ENCODE results near the gene MNT. TPM values are rescaled to one million over a fixed set of nuclear protein-coding genes. Genes with fewer than 3 reads are reported as not detected.

Gene MNT
- total and polyA plus RNA-seq, 4 experiments from 2014 or later: 0.29 to 50.7 (median 23.2) TPM

DNA sequence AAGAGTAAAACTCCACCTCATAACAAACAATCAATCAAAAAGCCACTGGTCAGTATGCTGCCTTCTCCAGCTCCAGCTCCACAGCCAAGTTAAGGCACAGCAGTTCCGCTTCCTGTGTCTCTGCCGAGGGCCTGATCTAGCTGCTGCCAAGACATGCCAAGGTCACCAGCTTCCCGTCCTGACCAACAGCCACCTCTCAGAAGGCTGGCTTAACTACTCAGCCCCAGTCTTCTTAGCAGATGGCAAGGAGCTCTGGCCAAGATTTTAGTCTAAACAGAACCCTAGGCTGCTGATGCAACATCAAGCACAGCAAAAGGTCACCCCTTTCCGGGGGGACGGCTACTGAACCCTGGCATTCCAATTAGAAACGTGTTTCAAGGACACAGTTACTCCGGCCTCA lies 17.7 kb upstream of the MNT start:
- peaks cover 0 to 10% (median 0%) of the 10 kb centered on the region in 4 donors for H3K4me1 Mint-ChIP-seq
- H3K9me3 Mint-ChIP-seq: no peaks in the 10 kb centered on the region
- POLR2A ChIA-PET (ENCODE audit: partially characterized antibody): interaction anchor here (0.7 to 4.4 kb wide), 2 partner anchors 27 to 36 kb away, joined by 3 to 78 read pairs; no protein-coding TSS in a partner anchor
- Histone ChIP-seq H3K9me3 (ENCODE audit: control insufficient read depth in 1 of 2, low read length in 2 of 2) (no peaks in the 10 kb centered on the region), H3K4me3 (ENCODE audit: low read length in 2 of 2) (no peak overlapping the region), H3K27me3 (ENCODE audit: insufficient read depth, low read length) (no peaks in the 10 kb centered on the region), H3K4me1 (ENCODE audit: insufficient read depth, low read length) (no peaks in the 10 kb centered on the region), H3K27ac (ENCODE audit: low read depth, low read length) (no peak overlapping the region), H3K36me3 (ENCODE audit: insufficient read depth, low read length) (peaks cover 39% of the 10 kb centered on the region)
- H3K4me3 Mint-ChIP-seq: no peak overlapping the region
- CTCF ChIA-PET (ENCODE audit: partially characterized antibody): interaction anchor here (1.2 to 12.8 kb wide), 3 partner anchors 17 to 36 kb away, joined by 3 to 558 read pairs (median 3); no protein-coding TSS in a partner anchor
- no peak for DNase-seq
- intact Hi-C loops (cut with micrococcal nuclease): no loop called here
- no peaks in the 10 kb centered on the region for H3K27me3 Mint-ChIP-seq
- peaks cover 18 to 51% of the 10 kb centered on the region in 2 donors for H3K36me3 Mint-ChIP-seq
- H3K27ac Mint-ChIP-seq: peak overlapping the region in 2 of 7 donors; percentile 6 to 75

- Histone ChIP-seq H3K27ac (ENCODE audit: low read depth, low read length) (no peak overlapping the region), H3K27me3 (ENCODE audit: insufficient read depth, low read length) (no peaks in the 10 kb centered on the region), H3K4me1 (ENCODE audit: insufficient read depth, low read length) (no peaks in the 10 kb centered on the region), H3K4me3 (ENCODE audit: low read length in 2 of 2) (no peak overlapping the region), H3K36me3 (ENCODE audit: insufficient read depth, low read length) (peaks cover 35% of the 10 kb centered on the region), H3K9me3 (ENCODE audit: control insufficient read depth in 1 of 2, low read length in 2 of 2) (no peaks in the 10 kb centered on the region)
- no peaks in the 10 kb centered on the region for H3K9me3 Mint-ChIP-seq
- H3K4me1 Mint-ChIP-seq: peaks cover 0 to 10% (median 0%) of the 10 kb centered on the region in 4 donors
- no peak overlapping the region for H3K4me3 Mint-ChIP-seq
- DNase-seq: peak; percentile 78 to 84 (median 81)
- CTCF ChIA-PET (ENCODE audit: partially characterized antibody): interaction anchor here (0.8 to 12.8 kb wide), 22 partner anchors 9 to 260 kb away, joined by 3 to 558 read pairs (median 6); partner anchors contain the start of gene TSR1
- H3K27me3 Mint-ChIP-seq: no peaks in the 10 kb centered on the region
- peaks cover 14 to 47% of the 10 kb centered on the region in 2 donors for H3K36me3 Mint-ChIP-seq
- POLR2A ChIA-PET (ENCODE audit: partially characterized antibody): interaction anchor here (1.1 to 4.4 kb wide), 8 partner anchors 14 to 79 kb away, joined by 3 to 78 read pairs (median 6); partner anchors contain the start of genes MNT and SGSM2
- H3K27ac Mint-ChIP-seq: peak overlapping the region in 6 of 7 donors; percentile 47 to 91 (median 75)
- intact Hi-C loops (cut with micrococcal nuclease): loop anchor here (1.0 kb wide), 2 partner anchors 15 to 34 kb away; partner anchors contain the start of gene MNT
These were observed 15.3 kb upstream of the MNT start for GRCh38 chr17:2416010-2416734.

- Mint-ChIP-seq H3K4me3 (no peak overlapping the region), H3K9me3 (no peaks in the 10 kb centered on the region), H3K4me1 (peaks cover 0 to 10% (median 0%) of the 10 kb centered on the region in 4 donors), H3K27ac (peak overlapping the region in 4 of 7 donors; percentile 27 to 68 (median 60)), H3K27me3 (no peaks in the 10 kb centered on the region), H3K36me3 (peaks cover 4 to 43% of the 10 kb centered on the region in 2 donors)
- no peak for DNase-seq
- ChIA-PET CTCF (ENCODE audit: partially characterized antibody) (interaction anchor here (0.6 to 12.8 kb wide), 15 partner anchors 8 to 98 kb away, joined by 3 to 558 read pairs (median 7); no protein-coding TSS in a partner anchor), POLR2A (ENCODE audit: partially characterized antibody) (interaction anchor here (1.5 to 4.4 kb wide), 6 partner anchors 13 to 78 kb away, joined by 4 to 78 read pairs (median 9); partner anchors contain the start of genes MNT and SGSM2)
- H3K27ac ChIP-seq (ENCODE audit: low read depth, low read length): no peak overlapping the region
- H3K9me3 ChIP-seq (ENCODE audit: control insufficient read depth in 1 of 2, low read length in 2 of 2): no peaks in the 10 kb centered on the region
- peaks cover 26% of the 10 kb centered on the region for H3K36me3 ChIP-seq (ENCODE audit: insufficient read depth, low read length)
- no peak overlapping the region for H3K4me3 ChIP-seq (ENCODE audit: low read length in 2 of 2)
- intact Hi-C loops (cut with micrococcal nuclease): no loop called here
- no peaks in the 10 kb centered on the region for H3K27me3 ChIP-seq (ENCODE audit: insufficient read depth, low read length)
- H3K4me1 ChIP-seq (ENCODE audit: insufficient read depth, low read length): no peaks in the 10 kb centered on the region
These were observed 14.2 kb upstream of the MNT start for GRCh38 chr17:2415081-2415480.

DNA sequence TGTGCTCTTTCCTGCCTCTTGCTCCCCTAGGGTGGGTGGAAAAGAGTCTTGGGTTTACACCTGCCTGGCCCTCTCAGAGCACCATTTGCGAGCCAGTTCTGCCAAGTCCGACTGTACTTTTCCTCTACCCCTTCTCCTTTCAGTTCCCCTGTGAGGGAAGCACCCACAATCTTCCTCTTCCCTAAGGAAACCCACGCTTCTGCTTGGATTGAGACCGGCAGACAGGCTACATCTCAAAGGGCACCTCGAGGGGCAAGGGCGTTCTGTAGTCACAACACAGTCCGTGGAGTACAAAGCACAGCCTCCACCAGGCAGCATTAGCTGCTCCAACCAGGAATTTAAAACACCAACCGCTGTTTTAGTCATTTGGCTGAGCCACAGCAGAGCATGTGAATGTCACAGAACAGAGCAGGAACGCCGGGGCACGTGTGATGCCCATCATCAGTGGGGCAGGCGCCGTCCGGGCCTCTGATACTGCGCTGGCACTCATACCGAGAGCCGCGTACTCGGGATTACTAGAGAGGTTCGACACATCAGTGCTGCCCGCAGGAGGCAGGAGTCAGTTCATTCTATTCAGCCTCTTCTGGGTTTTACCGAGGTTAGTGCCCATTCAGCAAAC lies 13.7 kb upstream of the MNT start:
- Histone ChIP-seq H3K27ac (ENCODE audit: low read depth, low read length) (no peak overlapping the region), H3K9me3 (ENCODE audit: control insufficient read depth in 1 of 2, low read length in 2 of 2) (no peaks in the 10 kb centered on the region), H3K36me3 (ENCODE audit: insufficient read depth, low read length) (peaks cover 20% of the 10 kb centered on the region), H3K4me1 (ENCODE audit: insufficient read depth, low read length) (no peaks in the 10 kb centered on the region), H3K27me3 (ENCODE audit: insufficient read depth, low read length) (no peaks in the 10 kb centered on the region), H3K4me3 (ENCODE audit: low read length in 2 of 2) (no peak overlapping the region)
- CTCF ChIA-PET (ENCODE audit: partially characterized antibody): interaction anchor here (0.6 to 12.8 kb wide), 7 partner anchors 7 to 92 kb away, joined by 3 to 558 read pairs (median 17); no protein-coding TSS in a partner anchor
- DNase-seq: no peak
- Mint-ChIP-seq H3K4me3 (no peak overlapping the region), H3K27me3 (no peaks in the 10 kb centered on the region), H3K27ac (peak overlapping the region in 1 of 7 donors; percentile 29), H3K4me1 (peaks cover 0 to 10% (median 0%) of the 10 kb centered on the region in 4 donors), H3K9me3 (no peaks in the 10 kb centered on the region), H3K36me3 (peaks cover 0 to 38% of the 10 kb centered on the region in 2 donors)
- intact Hi-C loops (cut with micrococcal nuclease): no loop called here
- POLR2A ChIA-PET (ENCODE audit: partially characterized antibody): interaction anchor here (1.7 to 2.1 kb wide), 2 partner anchors 13 to 77 kb away, joined by 5 to 8 read pairs; partner anchors contain the start of genes MNT and SGSM2

- Histone ChIP-seq H3K9me3 (ENCODE audit: control insufficient read depth in 1 of 2, low read length in 2 of 2) (no peaks in the 10 kb centered on the region), H3K27ac (ENCODE audit: low read depth, low read length) (no peak overlapping the region), H3K4me3 (ENCODE audit: low read length in 2 of 2) (no peak overlapping the region), H3K36me3 (ENCODE audit: insufficient read depth, low read length) (peaks cover 10% of the 10 kb centered on the region), H3K4me1 (ENCODE audit: insufficient read depth, low read length) (no peaks in the 10 kb centered on the region), H3K27me3 (ENCODE audit: insufficient read depth, low read length) (no peaks in the 10 kb centered on the region)
- POLR2A ChIA-PET (ENCODE audit: partially characterized antibody): interaction anchor here (2.1 to 3.0 kb wide), 3 partner anchors 11 to 30 kb away, joined by 7 to 13 read pairs (median 8); partner anchors contain the start of gene MNT
- CTCF ChIA-PET (ENCODE audit: partially characterized antibody): interaction anchor here (0.6 to 12.8 kb wide), 4 partner anchors 19 to 130 kb away, joined by 3 to 558 read pairs (median 4); partner anchors contain the start of gene TSR1
- no peak for DNase-seq
- Mint-ChIP-seq H3K27me3 (no peaks in the 10 kb centered on the region), H3K9me3 (no peaks in the 10 kb centered on the region), H3K27ac (peak overlapping the region in 1 of 7 donors; percentile 18), H3K4me1 (peaks cover 0 to 10% (median 0%) of the 10 kb centered on the region in 4 donors), H3K36me3 (peaks cover 0 to 24% of the 10 kb centered on the region in 2 donors), H3K4me3 (no peak overlapping the region)
- intact Hi-C loops (cut with micrococcal nuclease): no loop called here
These were observed 11.7 kb upstream of the MNT start for GRCh38 chr17:2412561-2413021.

DNA sequence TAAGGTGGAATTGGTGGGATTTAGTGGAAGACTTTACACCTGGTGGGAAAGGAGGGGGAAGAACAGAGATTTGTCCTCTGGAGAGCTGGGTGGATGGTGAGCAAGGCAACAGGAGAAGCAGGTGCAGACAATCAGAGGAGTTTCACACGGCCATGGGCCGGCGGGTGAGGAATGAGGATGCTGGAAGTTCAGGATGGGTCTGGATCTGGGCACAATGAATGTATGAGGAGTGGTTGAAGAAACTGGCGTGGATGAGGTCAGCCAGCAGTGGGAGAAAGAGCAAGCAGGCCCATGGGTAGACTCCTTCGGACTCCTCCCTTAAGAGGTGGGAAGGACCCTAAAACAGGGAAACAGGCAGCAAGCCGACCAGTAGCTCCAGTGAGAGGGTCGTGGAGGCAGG lies 10.1 kb upstream of the MNT start:
- Histone ChIP-seq H3K27ac (ENCODE audit: low read depth, low read length) (no peak overlapping the region), H3K4me1 (ENCODE audit: insufficient read depth, low read length) (no peaks in the 10 kb centered on the region), H3K4me3 (ENCODE audit: low read length in 2 of 2) (no peak overlapping the region), H3K27me3 (ENCODE audit: insufficient read depth, low read length) (no peaks in the 10 kb centered on the region), H3K36me3 (ENCODE audit: insufficient read depth, low read length) (peaks cover 10% of the 10 kb centered on the region), H3K9me3 (ENCODE audit: control insufficient read depth in 1 of 2, low read length in 2 of 2) (no peaks in the 10 kb centered on the region)
- H3K36me3 Mint-ChIP-seq: peaks cover 6 to 12% of the 10 kb centered on the region in 2 donors
- POLR2A ChIA-PET (ENCODE audit: partially characterized antibody): interaction anchor here (2.2 to 3.0 kb wide), 3 partner anchors 9 to 29 kb away, joined by 7 to 13 read pairs (median 9); no protein-coding TSS in a partner anchor
- CTCF ChIA-PET (ENCODE audit: partially characterized antibody): interaction anchor here (12.8 kb wide), 1 partner anchor 29 kb away, joined by 558 read pairs; no protein-coding TSS in a partner anchor
- peak overlapping the region in 4 of 7 donors; percentile 31 to 82 (median 46) for H3K27ac Mint-ChIP-seq
- peaks cover 0 to 6% (median 2%) of the 10 kb centered on the region in 4 donors for H3K4me1 Mint-ChIP-seq
- H3K27me3 Mint-ChIP-seq: no peaks in the 10 kb centered on the region
- no peaks in the 10 kb centered on the region for H3K9me3 Mint-ChIP-seq
- intact Hi-C loops (cut with micrococcal nuclease): no loop called here
- DNase-seq: no peak
- H3K4me3 Mint-ChIP-seq: no peak overlapping the region
